Measurements from ENCODE around the gene BAZ1A. TPM values are rescaled to one million over a fixed set of nuclear protein-coding genes. Genes with fewer than 3 reads are reported as not detected.

Gene BAZ1A
- total and polyA plus RNA-seq, 10 of the 15 experiments (the other 5 are each of a cell fraction or from before 2014, with no cell fraction given), result 34.3 to 96.5 (median 50.7) TPM

DNA sequence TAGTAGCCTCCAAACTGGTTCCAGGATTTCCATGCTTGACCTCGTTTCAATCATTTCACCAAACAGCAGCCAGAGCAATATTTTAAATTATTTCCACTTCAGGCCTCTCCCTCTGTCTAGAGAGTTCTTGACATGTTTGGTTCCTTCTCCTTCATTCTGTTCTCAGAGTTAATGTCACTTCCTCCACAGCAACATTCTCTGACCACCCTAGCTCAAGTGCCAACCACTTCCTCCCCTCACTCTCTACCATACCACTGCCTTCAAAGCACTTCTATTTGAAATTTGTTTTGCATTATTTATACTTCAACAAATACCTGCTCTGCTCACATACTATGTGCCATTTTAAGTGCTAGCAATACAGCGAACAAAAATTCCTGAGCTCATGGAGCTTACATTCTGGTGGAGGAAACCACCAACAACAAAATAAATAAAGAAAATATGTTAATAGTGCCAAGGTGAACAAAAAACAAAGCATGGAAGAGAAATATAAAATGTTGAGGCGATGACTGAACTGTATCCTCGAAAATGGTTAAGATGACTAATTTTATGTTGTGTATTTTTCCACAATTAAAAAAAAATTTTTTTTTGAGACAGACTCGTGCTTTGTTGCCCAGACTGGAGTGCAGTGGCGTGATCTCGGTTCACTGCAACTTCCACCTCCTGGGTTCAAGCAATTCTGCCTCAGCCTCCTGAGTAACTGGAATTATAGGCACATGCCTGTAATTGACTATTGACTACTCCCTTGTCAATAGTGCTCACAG lies 17.3 kb downstream of the BAZ1A start:
- H2AFZ ChIP-seq (ENCODE audit: control insufficient read depth, low read depth, low read length), result no peak overlapping the region
- FAIRE-seq (no peak), ATAC-seq (peak; percentile 33; the same call in 1 of the 3 replicates), DNase-seq (ENCODE audit: low read depth, low spot score) (no peak)
- no peaks in the 10 kb centered on the region; the same call in 2 of the 3 replicates for H3K9me3 ChIP-seq (replicated peaks; ENCODE audit: control insufficient read depth, insufficient read depth, low read length)
- CTCF ChIA-PET, result no interaction called here
- no peaks in the 10 kb centered on the region for H3K27me3 ChIP-seq (replicated peaks in 1 of 2; ENCODE audit: control insufficient read depth in 2 of 2, insufficient read depth in 2 of 2, low read length in 1 of 2)
- peaks cover 5% of the 10 kb centered on the region for H3K79me2 ChIP-seq (ENCODE audit: control insufficient read depth, insufficient read depth, low read length)
- peaks cover 3 to 30% of the 10 kb centered on the region in 2 experiments; a peak in 3 of 4 replicates for H3K36me3 ChIP-seq (ENCODE audit: control insufficient read depth in 2 of 2, insufficient read depth in 2 of 2, low read length in 1 of 2)
- RAD21 ChIA-PET (ENCODE audit: unreplicated experiment), result no interaction called here
- H3K9ac ChIP-seq (ENCODE audit: control insufficient read depth, insufficient read depth, low read length), result no peak overlapping the region
- intact Hi-C loops (cut with micrococcal nuclease; ENCODE audit: unreplicated experiment) (no loop called here), in situ Hi-C loops (cut with MboI) (no loop called here)
- BruUV-seq (replicated peaks), result no TSS peak
- SMC1A ChIA-PET (ENCODE audit: uncharacterized antibody, unreplicated experiment), result interaction anchor here (0.5 to 0.7 kb wide), 2 partner anchors 10 to 581 kb away, joined by 3 read pairs; no protein-coding TSS in a partner anchor
- H3K27ac ChIP-seq (ENCODE audit: control insufficient read depth, insufficient read depth), result no peak overlapping the region
- no peak overlapping the region for H3K4me3 ChIP-seq
- no peaks in the 10 kb centered on the region for H4K20me1 ChIP-seq (ENCODE audit: control insufficient read depth, insufficient read depth)
- H3K4me1 ChIP-seq (ENCODE audit: control insufficient read depth, insufficient read depth, low read length), result no peaks in the 10 kb centered on the region
- no peak overlapping the region for H3K4me2 ChIP-seq (ENCODE audit: control insufficient read depth, insufficient read depth)
- POLR2A ChIA-PET, result interaction anchor here (1.2 to 1.7 kb wide), 2 partner anchors 9 kb away, joined by 3 to 4 read pairs; no protein-coding TSS in a partner anchor
- WGBS (ENCODE audit: insufficient coverage, insufficient replicate concordance, low lambda C conversion rate, missing lambda C conversion rate), result 92% methylated on average over 7 of the region's 7 CpGs
- TF ChIP-seq STAT3 (IDR thresholded peaks at IDR 0.05; ENCODE audit: low read depth, low read length) (no peak), BHLHE40 (IDR thresholded peaks at IDR 0.05; ENCODE audit: borderline replicate concordance in 1 of 2, low read depth in 2 of 2, low read length in 1 of 2) (no peak), EZH2 (IDR thresholded peaks at IDR 0.05; ENCODE audit: borderline replicate concordance, control insufficient read depth, low read depth, low read length) (no peak), IKZF1 (conservative IDR thresholded peaks at IDR 0.05) (no peak), ESRRA (IDR thresholded peaks at IDR 0.05; ENCODE audit: low read length) (no peak), ATF7 (IDR thresholded peaks at IDR 0.05; ENCODE audit: low read depth) (no peak), ZBED1 (IDR thresholded peaks at IDR 0.05; ENCODE audit: borderline replicate concordance) (no peak), CHD4 (IDR thresholded peaks at IDR 0.05) (no peak), MEF2A (IDR thresholded peaks at IDR 0.05; ENCODE audit: insufficient read depth, low read depth, low read length) (no peak), CREB1 (IDR thresholded peaks at IDR 0.05; ENCODE audit: low read depth) (no peak)
- TF ChIP-seq, protein P1, sequence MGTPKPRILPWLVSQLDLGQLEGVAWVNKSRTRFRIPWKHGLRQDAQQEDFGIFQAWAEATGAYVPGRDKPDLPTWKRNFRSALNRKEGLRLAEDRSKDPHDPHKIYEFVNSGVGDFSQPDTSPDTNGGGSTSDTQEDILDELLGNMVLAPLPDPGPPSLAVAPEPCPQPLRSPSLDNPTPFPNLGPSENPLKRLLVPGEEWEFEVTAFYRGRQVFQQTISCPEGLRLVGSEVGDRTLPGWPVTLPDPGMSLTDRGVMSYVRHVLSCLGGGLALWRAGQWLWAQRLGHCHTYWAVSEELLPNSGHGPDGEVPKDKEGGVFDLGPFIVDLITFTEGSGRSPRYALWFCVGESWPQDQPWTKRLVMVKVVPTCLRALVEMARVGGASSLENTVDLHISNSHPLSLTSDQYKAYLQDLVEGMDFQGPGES (IDR thresholded peaks at IDR 0.05), result no peak
- TF ChIP-seq, protein P2, sequence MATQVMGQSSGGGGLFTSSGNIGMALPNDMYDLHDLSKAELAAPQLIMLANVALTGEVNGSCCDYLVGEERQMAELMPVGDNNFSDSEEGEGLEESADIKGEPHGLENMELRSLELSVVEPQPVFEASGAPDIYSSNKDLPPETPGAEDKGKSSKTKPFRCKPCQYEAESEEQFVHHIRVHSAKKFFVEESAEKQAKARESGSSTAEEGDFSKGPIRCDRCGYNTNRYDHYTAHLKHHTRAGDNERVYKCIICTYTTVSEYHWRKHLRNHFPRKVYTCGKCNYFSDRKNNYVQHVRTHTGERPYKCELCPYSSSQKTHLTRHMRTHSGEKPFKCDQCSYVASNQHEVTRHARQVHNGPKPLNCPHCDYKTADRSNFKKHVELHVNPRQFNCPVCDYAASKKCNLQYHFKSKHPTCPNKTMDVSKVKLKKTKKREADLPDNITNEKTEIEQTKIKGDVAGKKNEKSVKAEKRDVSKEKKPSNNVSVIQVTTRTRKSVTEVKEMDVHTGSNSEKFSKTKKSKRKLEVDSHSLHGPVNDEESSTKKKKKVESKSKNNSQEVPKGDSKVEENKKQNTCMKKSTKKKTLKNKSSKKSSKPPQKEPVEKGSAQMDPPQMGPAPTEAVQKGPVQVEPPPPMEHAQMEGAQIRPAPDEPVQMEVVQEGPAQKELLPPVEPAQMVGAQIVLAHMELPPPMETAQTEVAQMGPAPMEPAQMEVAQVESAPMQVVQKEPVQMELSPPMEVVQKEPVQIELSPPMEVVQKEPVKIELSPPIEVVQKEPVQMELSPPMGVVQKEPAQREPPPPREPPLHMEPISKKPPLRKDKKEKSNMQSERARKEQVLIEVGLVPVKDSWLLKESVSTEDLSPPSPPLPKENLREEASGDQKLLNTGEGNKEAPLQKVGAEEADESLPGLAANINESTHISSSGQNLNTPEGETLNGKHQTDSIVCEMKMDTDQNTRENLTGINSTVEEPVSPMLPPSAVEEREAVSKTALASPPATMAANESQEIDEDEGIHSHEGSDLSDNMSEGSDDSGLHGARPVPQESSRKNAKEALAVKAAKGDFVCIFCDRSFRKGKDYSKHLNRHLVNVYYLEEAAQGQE (IDR thresholded peaks at IDR 0.05; ENCODE audit: low read depth, low read length), result no peak
- TF ChIP-seq, protein P3, sequence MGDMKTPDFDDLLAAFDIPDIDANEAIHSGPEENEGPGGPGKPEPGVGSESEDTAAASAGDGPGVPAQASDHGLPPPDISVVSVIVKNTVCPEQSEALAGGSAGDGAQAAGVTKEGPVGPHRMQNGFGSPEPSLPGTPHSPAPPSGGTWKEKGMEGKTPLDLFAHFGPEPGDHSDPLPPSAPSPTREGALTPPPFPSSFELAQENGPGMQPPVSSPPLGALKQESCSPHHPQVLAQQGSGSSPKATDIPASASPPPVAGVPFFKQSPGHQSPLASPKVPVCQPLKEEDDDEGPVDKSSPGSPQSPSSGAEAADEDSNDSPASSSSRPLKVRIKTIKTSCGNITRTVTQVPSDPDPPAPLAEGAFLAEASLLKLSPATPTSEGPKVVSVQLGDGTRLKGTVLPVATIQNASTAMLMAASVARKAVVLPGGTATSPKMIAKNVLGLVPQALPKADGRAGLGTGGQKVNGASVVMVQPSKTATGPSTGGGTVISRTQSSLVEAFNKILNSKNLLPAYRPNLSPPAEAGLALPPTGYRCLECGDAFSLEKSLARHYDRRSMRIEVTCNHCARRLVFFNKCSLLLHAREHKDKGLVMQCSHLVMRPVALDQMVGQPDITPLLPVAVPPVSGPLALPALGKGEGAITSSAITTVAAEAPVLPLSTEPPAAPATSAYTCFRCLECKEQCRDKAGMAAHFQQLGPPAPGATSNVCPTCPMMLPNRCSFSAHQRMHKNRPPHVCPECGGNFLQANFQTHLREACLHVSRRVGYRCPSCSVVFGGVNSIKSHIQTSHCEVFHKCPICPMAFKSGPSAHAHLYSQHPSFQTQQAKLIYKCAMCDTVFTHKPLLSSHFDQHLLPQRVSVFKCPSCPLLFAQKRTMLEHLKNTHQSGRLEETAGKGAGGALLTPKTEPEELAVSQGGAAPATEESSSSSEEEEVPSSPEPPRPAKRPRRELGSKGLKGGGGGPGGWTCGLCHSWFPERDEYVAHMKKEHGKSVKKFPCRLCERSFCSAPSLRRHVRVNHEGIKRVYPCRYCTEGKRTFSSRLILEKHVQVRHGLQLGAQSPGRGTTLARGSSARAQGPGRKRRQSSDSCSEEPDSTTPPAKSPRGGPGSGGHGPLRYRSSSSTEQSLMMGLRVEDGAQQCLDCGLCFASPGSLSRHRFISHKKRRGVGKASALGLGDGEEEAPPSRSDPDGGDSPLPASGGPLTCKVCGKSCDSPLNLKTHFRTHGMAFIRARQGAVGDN (IDR thresholded peaks at IDR 0.05), result no peak

Measured in GM12878 (cell line).